D341Med (cell line): Measurements from ENCODE around the gene GUK1.

Source experiments
- DNase-seq: peaks from one replicate; pipeline ENCODE4 v3.0.0; 2012; ENCODE audit warnings: low spot score

GUK1 gene

GRCh38 chr1:228139931-228140723 lies at the start of gene GUK1:
TSS of gene GUK1 (plus strand) at chr1:228140279. CDS start at chr1:228140303, 24 bp downstream.
- peak; percentile 99 for DNase-seq

GRCh38 chr1:228090613-228091081 lies 49.4 kb upstream of the GUK1 start:
- no peak for DNase-seq

- no peak for DNase-seq
Observed at GRCh38 chr1:228091084-228091483, 49.0 kb upstream of the GUK1 start.

- no peak for DNase-seq
Observed at GRCh38 chr1:228092342-228093049, 47.6 kb upstream of the GUK1 start.

GRCh38 chr1:228093050-228093906 lies 46.8 kb upstream of the GUK1 start:
- DNase-seq: peak; percentile 30

- peak; percentile 27 for DNase-seq
Observed at GRCh38 chr1:228094432-228095016, 45.6 kb upstream of the GUK1 start.

- peak; percentile 25 for DNase-seq
Observed at GRCh38 chr1:228095161-228095560, 44.9 kb upstream of the GUK1 start.

GRCh38 chr1:228095938-228096337 lies 44.1 kb upstream of the GUK1 start:
- DNase-seq: peak; percentile 35

- peak; percentile 21 for DNase-seq
Observed at GRCh38 chr1:228096416-228097332, 43.4 kb upstream of the GUK1 start.

- DNase-seq: peak; percentile 20
Observed at GRCh38 chr1:228097333-228098081, 42.6 kb upstream of the GUK1 start.

GRCh38 chr1:228098323-228098931 lies 41.7 kb upstream of the GUK1 start:
- peak; percentile 30 for DNase-seq

GRCh38 chr1:228099331-228099732 lies 40.7 kb upstream of the GUK1 start:
- peak; percentile 15 for DNase-seq

GRCh38 chr1:228100822-228101613 lies 39.1 kb upstream of the GUK1 start:
- peak; percentile 34 for DNase-seq

GRCh38 chr1:228101614-228101993 lies 38.5 kb upstream of the GUK1 start:
- DNase-seq: no peak

- DNase-seq: peak; percentile 86
Observed at GRCh38 chr1:228101994-228102790, 37.9 kb upstream of the GUK1 start.

- DNase-seq: peak; percentile 99
Observed at GRCh38 chr1:228102791-228103620, 37.1 kb upstream of the GUK1 start, which contains the start of gene C1orf35. TSS of gene C1orf35 (minus strand) at chr1:228103325. CDS start at chr1:228103227, 98 bp downstream.
